H1 (cell line): ENCODE data around the gene TTC27. TPM values are rescaled to one million over a fixed set of nuclear protein-coding genes. Genes with fewer than 3 reads are reported as not detected.

Experiments used
- CTCF ChIA-PET: fragments of 300-600 bp; sonication (Branson Sonifier 250); formaldehyde crosslinking; loops from one replicate; lab custom pipeline; 2021; ENCODE audit not compliant: partially characterized antibody; lab: Charles Lee
- POLR2A ChIA-PET: fragments of 300-600 bp; sonication (Branson Sonifier 250); formaldehyde crosslinking; loops from one replicate; lab custom pipeline; 2021; ENCODE audit warnings: inconsistent platforms; ENCODE audit not compliant: partially characterized antibody; lab: Charles Lee
- DNase-seq, 2 experiments: peaks; one replicate each; pipeline versions ENCODE4 v3.0.0 to v3.0.0-alpha.2; 2010 to 2022; ENCODE audit warnings: low spot score in 2 of 2, low read depth in 1 of 2, mixed read lengths in 1 of 2
- FAIRE-seq: peaks from 2 replicates; lab custom pipeline; 2011; peaks lifted over from hg19 to GRCh38; lab: Jason Lieb, UNC
- H2AFZ ChIP-seq: 2 replicates; pipeline ENCODE4 v1.8.1; 2012; ENCODE audit warnings: low read length, inconsistent platforms
- H2AK5ac ChIP-seq: 2 replicates; pipeline ENCODE4 v1.6.1; 2013; ENCODE audit warnings: low read depth, low read length
- H2BK120ac ChIP-seq: replicated peaks from 2 replicates; pipeline ENCODE3; 2013; ENCODE audit warnings: low read depth, low read length, inconsistent platforms
- H2BK12ac ChIP-seq: 2 replicates; pipeline ENCODE4 v1.6.1; 2013; ENCODE audit warnings: low read depth, low read length
- H2BK15ac ChIP-seq: 2 replicates; pipeline ENCODE4 v1.6.1; 2013; ENCODE audit warnings: low read length
- H2BK20ac ChIP-seq: 2 replicates; pipeline ENCODE4 v1.6.1; 2013; ENCODE audit warnings: low read length
- H2BK5ac ChIP-seq: 2 replicates; pipeline ENCODE4 v1.6.1; 2013; ENCODE audit warnings: low read depth, low read length
- H3K14ac ChIP-seq: 2 replicates; pipeline ENCODE4 v1.6.1; 2013; ENCODE audit warnings: inconsistent platforms; ENCODE audit not compliant: insufficient read length
- H3K18ac ChIP-seq: 2 replicates; pipeline ENCODE4 v1.6.1; 2013; ENCODE audit warnings: low read length; ENCODE audit errors: extremely low read depth
- H3K23ac ChIP-seq: 2 replicates; pipeline ENCODE4 v1.6.1; 2013; ENCODE audit warnings: inconsistent platforms; ENCODE audit not compliant: insufficient read length
- H3K23me2 ChIP-seq: 2 replicates; pipeline ENCODE4 v1.6.1; 2013; ENCODE audit warnings: low read depth, low read length
- H3K27ac ChIP-seq: 2 replicates; pipeline ENCODE4 v1.6.1; 2011; ENCODE audit warnings: low read depth, low read length, inconsistent platforms
- H3K27me3 ChIP-seq, 4 experiments: replicated peaks in 1 of 4; 1 replicate in 1 of 4; 2 replicates in 3 of 4; pipeline versions ENCODE4 v1.6.1 to v1.8.1; 2011 to 2013; ENCODE audit warnings: low read length in 3 of 4, mild to moderate bottlenecking in 3 of 4, inconsistent platforms in 2 of 4, mixed read lengths in 2 of 4, moderate library complexity in 1 of 4; ENCODE audit not compliant: control insufficient read depth in 3 of 4, insufficient read depth in 3 of 4; ENCODE audit errors: extremely low read depth in 1 of 4
- H3K36me3 ChIP-seq, 4 experiments: 2 replicates each; pipeline versions ENCODE4 v1.6.1 to v1.8.1; 2011 to 2013; ENCODE audit warnings: mild to moderate bottlenecking in 4 of 4, low read length in 3 of 4, moderate library complexity in 2 of 4, control low read depth in 1 of 4, inconsistent platforms in 1 of 4; ENCODE audit not compliant: insufficient read depth in 4 of 4, control insufficient read depth in 2 of 4
- H3K4ac ChIP-seq: replicated peaks from 2 replicates; pipeline ENCODE3; 2013; ENCODE audit warnings: low read length, low read depth, mixed read lengths, inconsistent platforms; ENCODE audit not compliant: insufficient read length
- H3K4me1 ChIP-seq, 4 experiments: replicated peaks in 1 of 4; 1 replicate in 1 of 4; 2 replicates in 3 of 4; pipeline versions ENCODE4 v1.6.1 to v1.8.1; 2011 to 2013; ENCODE audit warnings: low read length in 3 of 4, inconsistent platforms in 2 of 4, mixed read lengths in 1 of 4; ENCODE audit not compliant: insufficient read depth in 4 of 4, control insufficient read depth in 3 of 4
- H3K4me2 ChIP-seq, 2 experiments: 2 replicates each; pipeline versions ENCODE4 v1.6.1 to v1.8.1; 2011 to 2013; ENCODE audit warnings: low read depth in 2 of 2, low read length in 2 of 2, control low read depth in 1 of 2, inconsistent platforms in 1 of 2, mild to moderate bottlenecking in 1 of 2; ENCODE audit not compliant: insufficient read depth in 1 of 2
- H3K4me3 ChIP-seq, 4 experiments: fragments of 200-600, 300-600 bp in 1 of 4; sonication (generic), shearing (Covaris generic), sonication (Bioruptor Twin) in 1 of 4; 2 replicates each; pipeline versions ENCODE4 v1.5.1 to v1.8.1; 2011 to 2016; ENCODE audit warnings: low read length in 4 of 4, low read depth in 3 of 4, control low read depth in 2 of 4, inconsistent platforms in 2 of 4, mild to moderate bottlenecking in 2 of 4, mixed read lengths in 1 of 4, moderate library complexity in 1 of 4; ENCODE audit not compliant: insufficient read depth in 2 of 4; ENCODE audit errors: extremely low read depth in 1 of 4
- H3K56ac ChIP-seq: replicated peaks from 2 replicates; pipeline ENCODE3; 2013; ENCODE audit warnings: low read depth, mild to moderate bottlenecking, mixed read lengths, low read length, inconsistent platforms; ENCODE audit not compliant: insufficient read length
- H3K79me1 ChIP-seq: 2 replicates; pipeline ENCODE4 v1.6.1; 2013; ENCODE audit warnings: low read depth, low read length, control low read depth
- H3K79me2 ChIP-seq, 2 experiments: 2 replicates each; pipeline versions ENCODE4 v1.6.1 to v1.8.1; 2012 to 2013; ENCODE audit warnings: low read length in 2 of 2, mild to moderate bottlenecking in 2 of 2, inconsistent platforms in 1 of 2; ENCODE audit not compliant: insufficient read depth in 2 of 2, control insufficient read depth in 1 of 2
- H3K9ac ChIP-seq, 4 experiments: replicated peaks in 1 of 4; 1 replicate in 1 of 4; 2 replicates in 3 of 4; pipeline versions ENCODE4 v1.6.1 to v1.8.1; 2011 to 2013; ENCODE audit warnings: low read depth in 3 of 4, low read length in 3 of 4, control low read depth in 2 of 4, mild to moderate bottlenecking in 2 of 4, moderate library complexity in 2 of 4, inconsistent platforms in 1 of 4; ENCODE audit errors: extremely low read depth in 1 of 4
- H3K9me3 ChIP-seq, 2 experiments: 2 replicates each; pipeline versions ENCODE4 v1.6.1 to v1.8.1; 2012 to 2013; ENCODE audit warnings: mild to moderate bottlenecking in 2 of 2, moderate library complexity in 2 of 2, control low read depth in 1 of 2, inconsistent platforms in 1 of 2, low read depth in 1 of 2, low read length in 1 of 2, mixed read lengths in 1 of 2; ENCODE audit not compliant: insufficient read depth in 2 of 2
- H4K20me1 ChIP-seq, 2 experiments: replicated peaks in 1 of 2; 2 replicates each; pipeline versions ENCODE3 to v1.8.1; 2011 to 2013; ENCODE audit warnings: inconsistent platforms in 2 of 2, low read length in 2 of 2, mild to moderate bottlenecking in 1 of 2; ENCODE audit not compliant: insufficient read depth in 2 of 2, control insufficient read depth in 1 of 2
- H4K5ac ChIP-seq: 2 replicates; pipeline ENCODE4 v1.6.1; 2013; ENCODE audit warnings: low read length, low read depth, mixed read lengths, inconsistent platforms; ENCODE audit not compliant: insufficient read length
- H4K8ac ChIP-seq: 2 replicates; pipeline ENCODE4 v1.8.0; 2013; ENCODE audit warnings: mild to moderate bottlenecking, moderate library complexity, low read length, inconsistent platforms; ENCODE audit not compliant: insufficient read depth; ENCODE audit errors: extremely low read depth
- H4K91ac ChIP-seq: replicated peaks from 2 replicates; pipeline ENCODE3; 2013; ENCODE audit warnings: low read length, mixed read lengths, inconsistent platforms; ENCODE audit not compliant: insufficient read length
- ASH2L ChIP-seq: fragments of 200-600, 300-600 bp; sonication (generic); IDR thresholded peaks from one replicate; pipeline ENCODE4 v1.7.1; 2017; ENCODE audit warnings: low read length
- BACH1 ChIP-seq: IDR thresholded peaks from 2 replicates; pipeline ENCODE4 v1.6.1; 2012; ENCODE audit warnings: low read length, improper control_type of control experiment
- CBX8 ChIP-seq: fragments of 300-800, 300-1000 bp; sonication (generic); IDR thresholded peaks from 2 replicates; pipeline ENCODE4 v1.7.1; 2016; ENCODE audit warnings: low read depth, low read length, borderline replicate concordance
- CEBPB ChIP-seq: IDR thresholded peaks from 2 replicates; pipeline ENCODE4 v1.6.1; 2012; ENCODE audit warnings: low read depth, low read length
- CREB1 ChIP-seq: IDR thresholded peaks from 2 replicates; pipeline ENCODE4 v1.6.1; 2012; ENCODE audit warnings: inconsistent platforms
- JUND ChIP-seq: IDR thresholded peaks from 2 replicates; pipeline ENCODE4 v1.6.1; 2011; ENCODE audit warnings: mild to moderate bottlenecking, improper control_type of control experiment, low read length
- KDM1A ChIP-seq: fragments of 200-600, 300-600 bp; sonication (generic); IDR thresholded peaks from 2 replicates; pipeline ENCODE4 v1.7.1; 2016; ENCODE audit warnings: mild to moderate bottlenecking, low read length, borderline replicate concordance
- KDM5A ChIP-seq: fragments of 200-600 bp; IDR thresholded peaks from 2 replicates; pipeline ENCODE4 v1.7.1; 2012; ENCODE audit warnings: mild to moderate bottlenecking, low read length, inconsistent platforms, mixed read lengths
- POU5F1 ChIP-seq: IDR thresholded peaks from 2 replicates; pipeline ENCODE4 v1.6.1; 2011; ENCODE audit warnings: low read depth, mild to moderate bottlenecking, low read length, moderate library complexity
- RBBP5 ChIP-seq: IDR thresholded peaks from 2 replicates; pipeline ENCODE4 v1.7.1; 2012; ENCODE audit warnings: low read depth, mild to moderate bottlenecking, inconsistent platforms, low read length, moderate library complexity, borderline replicate concordance
- SIN3A ChIP-seq, 2 experiments: IDR thresholded peaks in 1 of 2; conservative IDR thresholded peaks in 1 of 2; 2 replicates each; pipeline ENCODE4 v1.6.1; 2011 to 2012; ENCODE audit warnings: low read length in 2 of 2, improper control_type of control experiment in 1 of 2, low read depth in 1 of 2, mild to moderate bottlenecking in 1 of 2
- TBP ChIP-seq: IDR thresholded peaks from 2 replicates; pipeline ENCODE4 v1.6.1; 2011; ENCODE audit warnings: low read depth, low read length, improper control_type of control experiment
- TCF12 ChIP-seq: IDR thresholded peaks from 2 replicates; pipeline ENCODE4 v1.6.1; 2011; ENCODE audit warnings: low read depth, mild to moderate bottlenecking, low read length
- WGBS, 2 experiments: shearing (Covaris generic) in 1 of 2; methylation state at CpG; one replicate each; pipeline versions ENCODE4 v1.1.6 to v1.1.7; 2013 to 2015; ENCODE audit warnings: low lambda C conversion rate in 2 of 2, mixed read lengths in 2 of 2, inconsistent platforms in 1 of 2, low coverage in 1 of 2, missing lambda C conversion rate in 1 of 2; ENCODE audit not compliant: insufficient replicate concordance in 2 of 2, insufficient coverage in 1 of 2, insufficient read length in 1 of 2; ENCODE audit errors: extremely low coverage in 1 of 2, missing lambda C conversion rate in 1 of 2; 5-methylcytosine and 5-hydroxymethylcytosine counted together
- polyA plus RNA-seq, 7 experiments: library from polyadenylated mRNA; depleted of rRNA in 3 of 7; stranded (reverse) in 5 of 7; unstranded in 2 of 7; fragments of >200 nt in 5 of 7; fragments of 200-250 nt in 2 of 7; gene quantifications; 1 replicate in 5 of 7; 2 replicates in 1 of 7; 4 replicates in 1 of 7; pipeline versions ENCODE4 v1.2.1 to v1.2.3, GENCODE V29; 2011 to 2013; ENCODE audit warnings: missing spikeins in 2 of 7, mixed read lengths in 2 of 7
- total RNA-seq: library from RNA; stranded (reverse); fragmentation: NEBNext Ultra II Directional; extraction: Animal tissue kit (Norgen Biotek cat#: 25700); gene quantifications from 2 replicates; pipeline ENCODE4 v1.2.1, GENCODE V29; 2021
- TF ChIP-seq, protein P1 (sequence below): IDR thresholded peaks from 2 replicates; pipeline ENCODE4 v1.6.1; 2011; ENCODE audit warnings: low read depth, mild to moderate bottlenecking, low read length; ENCODE audit not compliant: insufficient read depth

Gene TTC27
- total and polyA plus RNA-seq, 2 of the 8 experiments (the other 6 are each of a cell fraction or from before 2014, with no cell fraction given) = 13.8 to 29.1 TPM

DNA sequence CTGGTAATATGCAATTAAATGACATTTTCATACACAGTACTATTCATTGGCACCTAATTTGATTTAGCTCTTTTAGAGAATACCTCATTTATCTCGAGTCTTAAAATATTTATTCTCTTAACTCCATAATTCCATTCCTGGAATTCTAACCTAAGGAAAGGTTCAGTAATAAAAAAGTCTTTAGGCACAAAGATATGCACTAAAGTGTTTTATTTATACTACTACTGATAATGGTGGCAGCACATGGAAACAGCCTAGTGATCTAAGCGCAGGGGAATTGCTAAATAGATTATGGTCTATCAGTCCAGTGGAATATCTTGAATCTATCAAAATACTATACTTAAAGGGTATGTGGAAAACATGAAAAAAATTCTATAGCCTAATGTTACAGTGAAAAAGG is 176.4 kb downstream of the TTC27 start:
- Histone ChIP-seq H3K18ac (no peak overlapping the region), H4K20me1 (no peaks in the 10 kb centered on the region), H4K91ac (no peak overlapping the region), H4K8ac (no peak overlapping the region), H2BK20ac (no peak overlapping the region), H3K27me3 (no peaks in the 10 kb centered on the region), H3K23me2 (no peaks in the 10 kb centered on the region; the same call in 1 of the 2 replicates), H3K9me3 (no peaks in the 10 kb centered on the region), H3K4ac (no peak overlapping the region), H3K36me3 (no peaks in the 10 kb centered on the region), H3K27ac (no peak overlapping the region), H3K9ac (no peak overlapping the region), H3K23ac (no peak overlapping the region), H3K4me3 (no peak overlapping the region), H2BK15ac (no peak overlapping the region), H2BK5ac (no peak overlapping the region), H3K79me2 (no peaks in the 10 kb centered on the region), H3K79me1 (no peaks in the 10 kb centered on the region), H3K14ac (no peak overlapping the region), H2BK12ac (no peak overlapping the region), H3K4me1 (no peaks in the 10 kb centered on the region), H2AFZ (no peak overlapping the region), H2AK5ac (no peak overlapping the region), H3K4me2 (no peak overlapping the region), H2BK120ac (no peak overlapping the region), H3K56ac (no peak overlapping the region), H4K5ac (no peak overlapping the region)
- no peak for TF ChIP-seq POU5F1
- no peak for TF ChIP-seq CREB1
- TF ChIP-seq ASH2L = no peak
- no peak for TF ChIP-seq RBBP5
- TF ChIP-seq CBX8 = no peak
- TF ChIP-seq, protein P1, sequence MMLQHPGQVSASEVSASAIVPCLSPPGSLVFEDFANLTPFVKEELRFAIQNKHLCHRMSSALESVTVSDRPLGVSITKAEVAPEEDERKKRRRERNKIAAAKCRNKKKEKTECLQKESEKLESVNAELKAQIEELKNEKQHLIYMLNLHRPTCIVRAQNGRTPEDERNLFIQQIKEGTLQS = no peak
- TF ChIP-seq TBP = no peak
- TF ChIP-seq JUND = no peak
- TF ChIP-seq KDM5A = no peak
- TF ChIP-seq BACH1 = no peak
- no peak for TF ChIP-seq KDM1A
- no peak for TF ChIP-seq SIN3A (conservative IDR thresholded peaks at IDR 0.05 in 1 of 2, IDR thresholded peaks at IDR 0.05 in 1 of 2; ENCODE audit: low read depth in 1 of 2, low read length in 2 of 2)
- no peak for TF ChIP-seq CEBPB
- TF ChIP-seq TCF12 = no peak
- CTCF ChIA-PET = no interaction called here
- DNase-seq = no peak
- 93% methylated on average over 2 of the region's 2 CpGs; no CpG with 5 or more reads in 1 of the 2 experiments for WGBS, 2 experiments
- POLR2A ChIA-PET = no interaction called here
- FAIRE-seq = no peak
